ENCODE results near the gene EFHD2.

GRCh38 chr1:15385420-15385819 is 24.3 kb upstream of the EFHD2 start:
- TF ChIP-seq CTCF (IDR thresholded peaks at IDR 0.05; ENCODE audit: poor library complexity, severe bottlenecking) (no peak), EP300 (conservative IDR thresholded peaks at IDR 0.05; ENCODE audit: poor library complexity, severe bottlenecking) (no peak), TAF1 (IDR thresholded peaks at IDR 0.05; ENCODE audit: low read depth) (no peak), REST (IDR thresholded peaks at IDR 0.05; ENCODE audit: borderline replicate concordance) (no peak), POLR2AphosphoS5 (IDR thresholded peaks at IDR 0.05) (no peak), SMC3 (conservative IDR thresholded peaks at IDR 0.05; ENCODE audit: poor library complexity) (no peak), RAD21 (conservative IDR thresholded peaks at IDR 0.05) (no peak), EZH2 (IDR thresholded peaks at IDR 0.05; ENCODE audit: borderline replicate concordance, insufficient read depth, low read length, poor library complexity, severe bottlenecking) (no peak)

Measured in neural cell (in vitro differentiated cells).